Measurements from ENCODE around the gene LDB1. TPM values are rescaled to one million over a fixed set of nuclear protein-coding genes. Genes with fewer than 3 reads are reported as not detected.

The LDB1 gene
- total and polyA plus RNA-seq, 2 donors (not counting 3 experiments of a cell fraction or from before 2014, with no cell fraction given) = 65.7 to 137 TPM

- Histone ChIP-seq H3K4me3 (replicated peaks in 1 of 3; ENCODE audit: insufficient read depth in 1 of 3, low read depth in 1 of 3, low read length in 3 of 3) (no peak overlapping the region), H3K27me3 (ENCODE audit: control insufficient read depth in 2 of 2, insufficient read depth in 2 of 2, low read length in 2 of 2) (no peaks in the 10 kb centered on the region), H3K9me1 (replicated peaks; ENCODE audit: control insufficient read depth, extremely low read depth, insufficient read depth, low read length) (no peaks in the 10 kb centered on the region), H3K27ac (ENCODE audit: insufficient read depth, low read depth, low read length) (no peak overlapping the region), H3K9ac (replicated peaks; ENCODE audit: extremely low read depth, insufficient read depth, low read length) (no peak overlapping the region), H3K9me3 (replicated peaks; ENCODE audit: control insufficient read depth, insufficient read depth, low read length) (no peaks in the 10 kb centered on the region), H3K4me1 (ENCODE audit: control insufficient read depth, extremely low read depth, insufficient read depth, low read length) (peaks cover 14% of the 10 kb centered on the region), H2AFZ (ENCODE audit: low read depth, low read length) (no peak overlapping the region), H3K4me2 (ENCODE audit: insufficient read depth, low read length) (no peak overlapping the region), H3K36me3 (ENCODE audit: control insufficient read depth in 2 of 2, extremely low read depth in 1 of 2, insufficient read depth in 2 of 2, low read length in 2 of 2) (no peaks in the 10 kb centered on the region), H3K79me2 (ENCODE audit: control insufficient read depth, insufficient read depth, low read length) (peaks cover 30% of the 10 kb centered on the region), H4K20me1 (replicated peaks; ENCODE audit: control insufficient read depth, extremely low read depth, insufficient read depth, low read length) (no peaks in the 10 kb centered on the region)
- intact Hi-C loops (cut with micrococcal nuclease) (no loop called here), dilution Hi-C loops (cut with MboI; ENCODE audit: extremely low pct_ligation_motif_present, low sequenced_read_pairs) (no loop called here)
- TF ChIP-seq JUN (IDR thresholded peaks at IDR 0.05; ENCODE audit: borderline replicate concordance, insufficient read depth, insufficient read length, low read depth) = no peak
- no peak for FAIRE-seq
- BruUV-seq (replicated peaks) = no TSS peak
- no peak for DNase-seq (ENCODE audit: low read depth, low spot score)
- POLR2A ChIA-PET = no interaction called here
- CTCF ChIA-PET = interaction anchor here (0.8 to 4.4 kb wide), 6 partner anchors 8 to 287 kb away, joined by 3 to 45 read pairs (median 4); partner anchors contain the start of gene PPRC1
These were observed 52.0 kb downstream of the LDB1 start for GRCh38 chr10:102068216-102068615.

GRCh38 chr10:102067091-102067916, 52.9 kb downstream of the LDB1 start:
- CTCF ChIA-PET = interaction anchor here (0.9 to 4.4 kb wide), 6 partner anchors 14 to 286 kb away, joined by 3 to 45 read pairs (median 4); no protein-coding TSS in a partner anchor

More at GRCh38 chr10:102067091-102067916, 52.9 kb downstream of the LDB1 start:
- H3K27ac ChIP-seq (ENCODE audit: insufficient read depth, low read depth, low read length) = no peak overlapping the region
- no peaks in the 10 kb centered on the region for H3K36me3 ChIP-seq (ENCODE audit: control insufficient read depth in 2 of 2, extremely low read depth in 1 of 2, insufficient read depth in 2 of 2, low read length in 2 of 2)
- peaks cover 30% of the 10 kb centered on the region for H3K79me2 ChIP-seq (ENCODE audit: control insufficient read depth, insufficient read depth, low read length)
- no peaks in the 10 kb centered on the region for H3K9me1 ChIP-seq (replicated peaks; ENCODE audit: control insufficient read depth, extremely low read depth, insufficient read depth, low read length)
- H3K9ac ChIP-seq (replicated peaks; ENCODE audit: extremely low read depth, insufficient read depth, low read length) = no peak overlapping the region
- DNase-seq (ENCODE audit: low read depth, low spot score) (no peak), FAIRE-seq (no peak)
- no peak for TF ChIP-seq JUN (IDR thresholded peaks at IDR 0.05; ENCODE audit: borderline replicate concordance, insufficient read depth, insufficient read length, low read depth)
- no peak for TF ChIP-seq FOS (IDR thresholded peaks at IDR 0.05; ENCODE audit: borderline replicate concordance, insufficient read depth, low read length)
- TF ChIP-seq CTCF (IDR thresholded peaks at IDR 0.05; ENCODE audit: extremely low read depth in 1 of 2, insufficient read depth in 1 of 2, low read depth in 1 of 2, low read length in 2 of 2) = no peak
- no peak for TF ChIP-seq MYC (IDR thresholded peaks at IDR 0.05; ENCODE audit: low read depth, low read length)
- no peak for TF ChIP-seq EZH2 (IDR thresholded peaks at IDR 0.05; ENCODE audit: borderline replicate concordance, low read depth, low read length, severe bottlenecking)
- no peak for TF ChIP-seq POLR2A (IDR thresholded peaks at IDR 0.05; ENCODE audit: low read depth, low read length)
- no peak for TF ChIP-seq GATA2 (IDR thresholded peaks at IDR 0.05; ENCODE audit: insufficient read depth, insufficient read length, low read depth, low read length)
- no peak for TF ChIP-seq MAX (IDR thresholded peaks at IDR 0.05; ENCODE audit: insufficient read depth, insufficient read length)
- no peak for TF ChIP-seq POLR2AphosphoS5 (IDR thresholded peaks at IDR 0.05; ENCODE audit: insufficient read depth, low read depth, low read length)
- no TSS peak for BruUV-seq (replicated peaks)
- intact Hi-C loops (cut with micrococcal nuclease) (no loop called here), dilution Hi-C loops (cut with MboI; ENCODE audit: extremely low pct_ligation_motif_present, low sequenced_read_pairs) (no loop called here)
- no peaks in the 10 kb centered on the region for H4K20me1 ChIP-seq (replicated peaks; ENCODE audit: control insufficient read depth, extremely low read depth, insufficient read depth, low read length)
- POLR2A ChIA-PET = no interaction called here
- no peak overlapping the region for H2AFZ ChIP-seq (ENCODE audit: low read depth, low read length)
- no peak overlapping the region for H3K4me2 ChIP-seq (ENCODE audit: insufficient read depth, low read length)
- no peak overlapping the region for H3K4me3 ChIP-seq (replicated peaks in 1 of 3; ENCODE audit: insufficient read depth in 1 of 3, low read depth in 1 of 3, low read length in 3 of 3)
- H3K27me3 ChIP-seq (ENCODE audit: control insufficient read depth in 2 of 2, insufficient read depth in 2 of 2, low read length in 2 of 2) = no peaks in the 10 kb centered on the region
- H3K4me1 ChIP-seq (ENCODE audit: control insufficient read depth, extremely low read depth, insufficient read depth, low read length) = peaks cover 14% of the 10 kb centered on the region
- no peaks in the 10 kb centered on the region for H3K9me3 ChIP-seq (replicated peaks; ENCODE audit: control insufficient read depth, insufficient read depth, low read length)

All from endothelial cell of umbilical vein (primary cell).